Measurements from ENCODE around the gene IDE. TPM values are rescaled to one million over a fixed set of nuclear protein-coding genes. Genes with fewer than 3 reads are reported as not detected.
A peak's percentile ranks its signal among the peaks of the same experiment; 100 is the strongest.

The IDE gene
- total RNA-seq, 1 donor from 2014 or later = 51.1 TPM

GRCh38 chr10:92544296-92544695 lies 29.6 kb downstream of the IDE start:
- peaks cover 2% of the 10 kb centered on the region for H3K36me3 Mint-ChIP-seq (ENCODE audit: low read depth)
- H3K9me3 Mint-ChIP-seq = no peaks in the 10 kb centered on the region
- H3K4me3 Mint-ChIP-seq = no peak overlapping the region
- no peak overlapping the region for H3K27ac Mint-ChIP-seq (ENCODE audit: unreplicated experiment)
- DNase-seq (ENCODE audit: low read depth, low spot score) = no peak
- TF ChIP-seq CTCF (conservative IDR thresholded peaks at IDR 0.05) = no peak
- peaks cover 18% of the 10 kb centered on the region for H3K4me1 Mint-ChIP-seq
- no peaks in the 10 kb centered on the region for H3K27me3 Mint-ChIP-seq (ENCODE audit: low read depth)

GRCh38 chr10:92542458-92542857 lies 31.4 kb downstream of the IDE start:
- Mint-ChIP-seq H3K27ac (ENCODE audit: unreplicated experiment) (peak overlapping the region; percentile 46), H3K4me3 (no peak overlapping the region), H3K9me3 (no peaks in the 10 kb centered on the region), H3K4me1 (peaks cover 18% of the 10 kb centered on the region), H3K27me3 (ENCODE audit: low read depth) (no peaks in the 10 kb centered on the region), H3K36me3 (ENCODE audit: low read depth) (peaks cover under 1% of the 10 kb centered on the region)
- no peak for DNase-seq (ENCODE audit: low read depth, low spot score)
- TF ChIP-seq CTCF (conservative IDR thresholded peaks at IDR 0.05) = no peak

DNA sequence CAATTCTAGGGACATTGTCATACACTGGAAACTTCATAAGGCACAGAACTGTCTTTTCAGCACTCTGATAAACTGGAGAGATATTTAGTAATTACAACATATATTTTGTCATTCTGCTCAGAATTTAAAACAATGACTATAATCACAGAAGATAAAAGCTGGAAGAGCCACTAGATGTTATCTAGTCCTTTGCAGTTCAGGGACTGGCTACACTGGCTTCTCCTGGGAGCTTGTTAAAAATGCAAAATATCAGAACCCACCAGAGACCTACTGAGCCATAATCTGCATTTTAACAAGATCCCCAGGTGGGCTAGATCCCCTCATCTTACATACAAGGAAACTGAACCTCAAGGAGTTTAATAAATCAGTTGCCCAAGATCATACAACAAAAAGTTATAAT lies 32.3 kb downstream of the IDE start:
- H3K27me3 Mint-ChIP-seq (ENCODE audit: low read depth) = no peaks in the 10 kb centered on the region
- TF ChIP-seq CTCF (conservative IDR thresholded peaks at IDR 0.05) = no peak
- no peak overlapping the region for H3K4me3 Mint-ChIP-seq
- no peak overlapping the region for H3K27ac Mint-ChIP-seq (ENCODE audit: unreplicated experiment)
- peaks cover 18% of the 10 kb centered on the region for H3K4me1 Mint-ChIP-seq
- H3K36me3 Mint-ChIP-seq (ENCODE audit: low read depth) = peaks cover 3% of the 10 kb centered on the region
- no peak for DNase-seq (ENCODE audit: low read depth, low spot score)
- H3K9me3 Mint-ChIP-seq = no peaks in the 10 kb centered on the region

- Mint-ChIP-seq H3K4me1 (peaks cover 6% of the 10 kb centered on the region), H3K4me3 (no peak overlapping the region), H3K9me3 (no peaks in the 10 kb centered on the region), H3K27ac (ENCODE audit: unreplicated experiment) (no peak overlapping the region), H3K27me3 (ENCODE audit: low read depth) (no peaks in the 10 kb centered on the region), H3K36me3 (ENCODE audit: low read depth) (peaks cover 6% of the 10 kb centered on the region)
- no peak for DNase-seq (ENCODE audit: low read depth, low spot score)
- TF ChIP-seq CTCF (conservative IDR thresholded peaks at IDR 0.05) = no peak
These were observed 35.5 kb downstream of the IDE start for GRCh38 chr10:92538231-92538958.

DNA sequence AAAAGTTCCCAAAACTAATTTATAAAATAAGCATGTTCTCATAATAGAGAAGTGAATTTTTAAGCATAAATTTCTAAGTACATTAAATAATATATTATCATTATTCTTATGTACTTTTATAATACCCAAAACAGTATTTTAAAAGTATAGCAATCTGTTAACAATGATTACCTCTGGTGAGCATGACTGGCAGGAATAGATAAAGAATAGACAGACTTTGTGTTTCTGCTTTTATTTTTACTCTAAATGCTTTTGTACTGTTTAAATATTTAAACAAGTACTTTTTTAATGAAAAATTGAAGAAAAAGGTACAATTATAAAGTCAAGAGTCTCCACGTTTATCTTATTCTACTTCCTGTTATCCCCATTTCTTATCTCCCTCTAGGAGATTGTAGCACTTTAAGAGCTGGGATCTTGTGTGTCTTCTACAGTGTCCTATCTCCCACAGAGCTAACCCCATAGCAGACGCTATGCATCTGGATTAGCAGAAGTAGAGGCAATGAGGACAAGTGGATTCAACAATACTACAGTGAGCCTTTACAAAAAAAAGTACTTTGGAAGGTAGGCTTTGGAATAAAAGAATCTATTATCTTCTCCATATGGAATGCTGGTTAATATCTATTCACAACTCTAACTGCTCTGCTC lies 42.9 kb downstream of the IDE start:
- H3K4me1 Mint-ChIP-seq = no peaks in the 10 kb centered on the region
- peaks cover 8% of the 10 kb centered on the region for H3K36me3 Mint-ChIP-seq (ENCODE audit: low read depth)
- DNase-seq (ENCODE audit: low read depth, low spot score) = no peak
- no peaks in the 10 kb centered on the region for H3K27me3 Mint-ChIP-seq (ENCODE audit: low read depth)
- H3K9me3 Mint-ChIP-seq = no peaks in the 10 kb centered on the region
- no peak overlapping the region for H3K27ac Mint-ChIP-seq (ENCODE audit: unreplicated experiment)
- no peak overlapping the region for H3K4me3 Mint-ChIP-seq
- no peak for TF ChIP-seq CTCF (conservative IDR thresholded peaks at IDR 0.05)
